Fibroblast of lung (primary cell): ENCODE measurements around the gene LAPTM4A. TPM values are rescaled to one million over a fixed set of nuclear protein-coding genes. Genes with fewer than 3 reads are reported as not detected.

Experiments
- DNase-seq, 2 donors: peaks; one replicate each; pipeline versions ENCODE4 v3.0.0 to v3.0.0-alpha.2; 2010; ENCODE audit warnings: low read depth in 2 of 2
- H2AFZ ChIP-seq: 2 replicates; pipeline ENCODE4 v1.5.1; 2012; ENCODE audit warnings: low read length, control low read depth, inconsistent platforms
- H3K27ac ChIP-seq: 2 replicates; pipeline ENCODE4 v1.5.1; 2011; ENCODE audit warnings: low read length, control low read depth; ENCODE audit not compliant: insufficient read depth
- H3K27me3 ChIP-seq: 2 replicates; pipeline ENCODE4 v1.5.1; 2011; ENCODE audit warnings: mild to moderate bottlenecking, low read length; ENCODE audit not compliant: control insufficient read depth, insufficient read depth
- H3K36me3 ChIP-seq: 2 replicates; pipeline ENCODE4 v1.5.1; 2011; ENCODE audit warnings: low read length; ENCODE audit not compliant: control insufficient read depth, insufficient read depth
- H3K4me1 ChIP-seq: 2 replicates; pipeline ENCODE4 v1.5.1; 2011; ENCODE audit warnings: low read length; ENCODE audit not compliant: control insufficient read depth, insufficient read depth; ENCODE audit errors: extremely low read depth
- H3K4me2 ChIP-seq: 2 replicates; pipeline ENCODE4 v1.5.1; 2011; ENCODE audit warnings: low read length, control low read depth; ENCODE audit not compliant: insufficient read depth; ENCODE audit errors: extremely low read depth
- H3K4me3 ChIP-seq, 4 experiments: fragments of 200-600 bp in 1 of 4; sonication (generic) in 1 of 4; replicated peaks in 1 of 4; 2 replicates each; pipeline ENCODE4 v1.5.1; 2011 to 2016; ENCODE audit warnings: low read length in 4 of 4, low read depth in 3 of 4, mild to moderate bottlenecking in 3 of 4, control low read depth in 2 of 4, inconsistent platforms in 1 of 4, mixed read lengths in 1 of 4; ENCODE audit not compliant: insufficient read depth in 1 of 4; ENCODE audit errors: control extremely low read depth in 1 of 4
- H3K79me2 ChIP-seq: 2 replicates; pipeline ENCODE4 v1.5.1; 2012; ENCODE audit warnings: mild to moderate bottlenecking, low read length, inconsistent platforms; ENCODE audit not compliant: control insufficient read depth, insufficient read depth
- H3K9ac ChIP-seq: 2 replicates; pipeline ENCODE4 v1.5.1; 2011; ENCODE audit warnings: mild to moderate bottlenecking, low read length, control low read depth; ENCODE audit not compliant: insufficient read depth
- H3K9me3 ChIP-seq: 2 replicates; pipeline ENCODE4 v1.5.1; 2012; ENCODE audit warnings: low read depth, low read length; ENCODE audit not compliant: control insufficient read depth, insufficient read depth
- H4K20me1 ChIP-seq: 2 replicates; pipeline ENCODE4 v1.5.1; 2011; ENCODE audit warnings: low read length; ENCODE audit not compliant: control insufficient read depth, insufficient read depth; ENCODE audit errors: extremely low read depth
- CTCF ChIP-seq, 2 donors: IDR thresholded peaks in 1 of 2; conservative IDR thresholded peaks in 1 of 2; 1 replicate in 1 of 2; 2 replicates in 1 of 2; pipeline ENCODE4 v1.5.1; 2011 to 2012; ENCODE audit warnings: low read length in 2 of 2, control low read depth in 1 of 2, inconsistent platforms in 1 of 2, low read depth in 1 of 2, mild to moderate bottlenecking in 1 of 2
- EZH2 ChIP-seq: IDR thresholded peaks from 2 replicates; pipeline ENCODE4 v1.5.1; 2012; ENCODE audit warnings: low read length, control low read depth, mild to moderate bottlenecking; ENCODE audit errors: missing control alignments
- polyA plus RNA-seq, 2 donors: library from polyadenylated mRNA; depleted of rRNA in 1 of 2; stranded (reverse) in 1 of 2; unstranded in 1 of 2; fragments of >200 nt; gene quantifications; 2 replicates each; pipeline ENCODE4 v1.2.1, GENCODE V29; 2011 to 2012; ENCODE audit warnings: missing spikeins in 1 of 2
- total RNA-seq: library from RNA; depleted of rRNA; stranded (reverse); fragments of >200 nt; gene quantifications from 2 replicates; pipeline ENCODE4 v1.2.1, GENCODE V29; 2014

Gene LAPTM4A
- total and polyA plus RNA-seq, 2 donors (not counting 1 experiment from before 2014, with no cell fraction given), result 193 to 1,101 TPM

- Histone ChIP-seq H4K20me1 (no peaks in the 10 kb centered on the region), H3K4me3 (no peak overlapping the region), H3K9me3 (no peaks in the 10 kb centered on the region), H3K27ac (no peak overlapping the region), H3K4me1 (peaks cover 3% of the 10 kb centered on the region), H3K36me3 (no peaks in the 10 kb centered on the region), H3K4me2 (no peak overlapping the region), H3K27me3 (no peaks in the 10 kb centered on the region), H2AFZ (no peak overlapping the region), H3K9ac (no peak overlapping the region), H3K79me2 (peaks cover 15% of the 10 kb centered on the region)
- TF ChIP-seq CTCF (conservative IDR thresholded peaks at IDR 0.05 in 1 of 2, IDR thresholded peaks at IDR 0.05 in 1 of 2; ENCODE audit: low read depth in 1 of 2, low read length in 2 of 2), result no peak
- TF ChIP-seq EZH2, result no peak
- no peak for DNase-seq
Observed at GRCh38 chr2:20054931-20055330, 3.5 kb upstream of the LAPTM4A start.

GRCh38 chr2:20054119-20054518 is 2.7 kb upstream of the LAPTM4A start:
- H3K36me3 ChIP-seq, result no peaks in the 10 kb centered on the region
- H2AFZ ChIP-seq, result no peak overlapping the region
- TF ChIP-seq EZH2, result no peak
- no peak for TF ChIP-seq CTCF (conservative IDR thresholded peaks at IDR 0.05 in 1 of 2, IDR thresholded peaks at IDR 0.05 in 1 of 2; ENCODE audit: low read depth in 1 of 2, low read length in 2 of 2)
- no peak overlapping the region for H3K9ac ChIP-seq
- H4K20me1 ChIP-seq, result no peaks in the 10 kb centered on the region
- H3K27ac ChIP-seq, result no peak overlapping the region
- H3K4me3 ChIP-seq, result no peak overlapping the region
- peaks cover 23% of the 10 kb centered on the region for H3K79me2 ChIP-seq
- H3K9me3 ChIP-seq, result no peaks in the 10 kb centered on the region
- DNase-seq, result no peak
- H3K27me3 ChIP-seq, result no peaks in the 10 kb centered on the region
- H3K4me2 ChIP-seq, result no peak overlapping the region
- H3K4me1 ChIP-seq, result peaks cover 3% of the 10 kb centered on the region

GRCh38 chr2:20052861-20053281 is 1.4 kb upstream of the LAPTM4A start:
- Histone ChIP-seq H3K27me3 (no peaks in the 10 kb centered on the region), H4K20me1 (no peaks in the 10 kb centered on the region), H3K36me3 (no peaks in the 10 kb centered on the region), H3K79me2 (peaks cover 36% of the 10 kb centered on the region), H3K9ac (peak overlapping the region; percentile 99), H3K27ac (peak overlapping the region; percentile 99), H3K9me3 (no peaks in the 10 kb centered on the region), H2AFZ (peak overlapping the region; percentile 8), H3K4me1 (peaks cover 3% of the 10 kb centered on the region), H3K4me3 (peak overlapping the region; percentile 91 to 96 (median 95)), H3K4me2 (peak overlapping the region; percentile 99)
- DNase-seq, result peak; percentile 85 to 92
- TF ChIP-seq CTCF (conservative IDR thresholded peaks at IDR 0.05 in 1 of 2, IDR thresholded peaks at IDR 0.05 in 1 of 2; ENCODE audit: low read depth in 1 of 2, low read length in 2 of 2) (no peak), EZH2 (no peak)
